GM12878 (cell line): ENCODE results near the gene SNAPC2.

ENCODE experiments used
- CTCF ChIP-seq, 3 experiments: IDR thresholded peaks in 2 of 3; conservative IDR thresholded peaks in 1 of 3; 2 replicates each; pipeline ENCODE4 v1.5.1; 2011; ENCODE audit warnings: low read depth in 3 of 3, low read length in 3 of 3, mild to moderate bottlenecking in 3 of 3, control low read depth in 2 of 3, moderate library complexity in 2 of 3, inconsistent platforms in 1 of 3, mixed read lengths in 1 of 3; ENCODE audit not compliant: control insufficient read depth in 2 of 3, insufficient read depth in 1 of 3; ENCODE audit errors: extremely low read depth in 1 of 3
- FOXM1 ChIP-seq: IDR thresholded peaks from 2 replicates; pipeline ENCODE4 v1.6.1; 2012; ENCODE audit warnings: low read depth, mild to moderate bottlenecking, inconsistent platforms, low read length, moderate library complexity
- HCFC1 ChIP-seq: fragments of 150-350 bp; IDR thresholded peaks from 2 replicates; pipeline ENCODE4 v1.6.1; 2014; ENCODE audit warnings: low read length
- MAX ChIP-seq: IDR thresholded peaks from 2 replicates; pipeline ENCODE4 v1.6.1; 2012; ENCODE audit warnings: low read depth, low read length, improper control_type of control experiment
- MTA3 ChIP-seq: IDR thresholded peaks from 2 replicates; pipeline ENCODE4 v1.6.1; 2012; ENCODE audit warnings: low read length, inconsistent platforms, borderline replicate concordance
- REST ChIP-seq: IDR thresholded peaks from 2 replicates; pipeline ENCODE4 v1.6.1; 2012; ENCODE audit warnings: mild to moderate bottlenecking, low read depth, low read length

- no peak for TF ChIP-seq CTCF (IDR thresholded peaks at IDR 0.05 in 2 of 3, conservative IDR thresholded peaks at IDR 0.05 in 1 of 3; ENCODE audit: control insufficient read depth in 2 of 3, extremely low read depth in 1 of 3, insufficient read depth in 1 of 3, low read depth in 3 of 3, low read length in 3 of 3)
- no peak for TF ChIP-seq FOXM1
- TF ChIP-seq MAX, result no peak
- TF ChIP-seq REST, result no peak
- TF ChIP-seq HCFC1, result no peak
- TF ChIP-seq MTA3, result no peak
Observed at GRCh38 chr19:7908742-7909461, 11.2 kb upstream of the SNAPC2 start.
